Measurements from ENCODE around the gene DUSP5. TPM values are rescaled to one million over a fixed set of nuclear protein-coding genes. Genes with fewer than 3 reads are reported as not detected.
A peak's percentile ranks its signal among the peaks of the same experiment; 100 is the strongest.

The DUSP5 gene
- total RNA-seq, 2 experiments from 2014 or later: 0.06 to 0.97 TPM

GRCh38 chr10:110556296-110556695 lies 58.6 kb downstream of the DUSP5 start:
- TF ChIP-seq EZH2phosphoT487 (IDR thresholded peaks at IDR 0.05; ENCODE audit: borderline replicate concordance, low read depth, low read length) (no peak), CTCF (conservative IDR thresholded peaks at IDR 0.05; ENCODE audit: low read length) (no peak)
- Histone ChIP-seq H3K36me3 (ENCODE audit: insufficient read depth, low read length) (no peaks in the 10 kb centered on the region), H3K4me1 (ENCODE audit: insufficient read depth, low read length, poor library complexity, severe bottlenecking) (peaks cover 4% of the 10 kb centered on the region), H3K4me2 (ENCODE audit: low read length) (no peak overlapping the region), H4K20me1 (ENCODE audit: insufficient read depth, low read length) (no peaks in the 10 kb centered on the region), H3K27ac (ENCODE audit: low read depth, low read length, poor library complexity, severe bottlenecking) (no peak overlapping the region), H3K4me3 (ENCODE audit: low read depth, low read length, poor library complexity, severe bottlenecking) (no peak overlapping the region), H3K9me2 (ENCODE audit: insufficient read depth, low read length) (no peaks in the 10 kb centered on the region), H3K9me3 (ENCODE audit: low read length) (no peaks in the 10 kb centered on the region; the same call in 1 of the 2 replicates), H3K79me2 (ENCODE audit: insufficient read depth, low read depth, low read length) (no peaks in the 10 kb centered on the region), H2AFZ (ENCODE audit: low read length) (no peak overlapping the region)
- POLR2A ChIA-PET: no interaction called here
- DNase-seq (ENCODE audit: low spot score): no peak
- intact Hi-C loops (cut with micrococcal nuclease; ENCODE audit: unreplicated experiment): no loop called here
- CTCF ChIA-PET (ENCODE audit: unreplicated experiment): no interaction called here
- BruUV-seq (replicated peaks): no TSS peak

- POLR2A ChIA-PET: no interaction called here
- Histone ChIP-seq H3K4me3 (ENCODE audit: low read depth, low read length, poor library complexity, severe bottlenecking) (no peak overlapping the region), H3K4me1 (ENCODE audit: insufficient read depth, low read length, poor library complexity, severe bottlenecking) (peaks cover 4% of the 10 kb centered on the region), H4K20me1 (ENCODE audit: insufficient read depth, low read length) (no peaks in the 10 kb centered on the region), H3K9me2 (ENCODE audit: insufficient read depth, low read length) (no peaks in the 10 kb centered on the region), H3K27ac (ENCODE audit: low read depth, low read length, poor library complexity, severe bottlenecking) (no peak overlapping the region), H3K4me2 (ENCODE audit: low read length) (no peak overlapping the region), H2AFZ (ENCODE audit: low read length) (no peak overlapping the region), H3K36me3 (ENCODE audit: insufficient read depth, low read length) (no peaks in the 10 kb centered on the region), H3K9me3 (ENCODE audit: low read length) (no peaks in the 10 kb centered on the region; the same call in 1 of the 2 replicates), H3K79me2 (ENCODE audit: insufficient read depth, low read depth, low read length) (no peaks in the 10 kb centered on the region)
- CTCF ChIA-PET (ENCODE audit: unreplicated experiment): no interaction called here
- peak; percentile 79 for DNase-seq (ENCODE audit: low spot score)
- peak; percentile 83 for TF ChIP-seq CTCF (conservative IDR thresholded peaks at IDR 0.05; ENCODE audit: low read length)
- TF ChIP-seq EZH2phosphoT487 (IDR thresholded peaks at IDR 0.05; ENCODE audit: borderline replicate concordance, low read depth, low read length): no peak
- no TSS peak for BruUV-seq (replicated peaks)
- intact Hi-C loops (cut with micrococcal nuclease; ENCODE audit: unreplicated experiment): no loop called here
Measured at GRCh38 chr10:110556969-110557601, 59.4 kb downstream of the DUSP5 start.

- intact Hi-C loops (cut with micrococcal nuclease; ENCODE audit: unreplicated experiment): no loop called here
- Histone ChIP-seq H3K9me3 (ENCODE audit: low read length) (no peaks in the 10 kb centered on the region; the same call in 1 of the 2 replicates), H4K20me1 (ENCODE audit: insufficient read depth, low read length) (no peaks in the 10 kb centered on the region), H2AFZ (ENCODE audit: low read length) (no peak overlapping the region), H3K27ac (ENCODE audit: low read depth, low read length, poor library complexity, severe bottlenecking) (no peak overlapping the region), H3K4me2 (ENCODE audit: low read length) (no peak overlapping the region), H3K4me3 (ENCODE audit: low read depth, low read length, poor library complexity, severe bottlenecking) (no peak overlapping the region), H3K9me2 (ENCODE audit: insufficient read depth, low read length) (no peaks in the 10 kb centered on the region), H3K36me3 (ENCODE audit: insufficient read depth, low read length) (no peaks in the 10 kb centered on the region), H3K4me1 (ENCODE audit: insufficient read depth, low read length, poor library complexity, severe bottlenecking) (peaks cover 4% of the 10 kb centered on the region), H3K79me2 (ENCODE audit: insufficient read depth, low read depth, low read length) (no peaks in the 10 kb centered on the region)
- POLR2A ChIA-PET: interaction anchor here (0.6 to 1.1 kb wide), 3 partner anchors 9 to 527 kb away, joined by 3 to 8 read pairs (median 5); no protein-coding TSS in a partner anchor
- no TSS peak for BruUV-seq (replicated peaks)
- no peak for TF ChIP-seq CTCF (conservative IDR thresholded peaks at IDR 0.05; ENCODE audit: low read length)
- TF ChIP-seq EZH2phosphoT487 (IDR thresholded peaks at IDR 0.05; ENCODE audit: borderline replicate concordance, low read depth, low read length): no peak
- DNase-seq (ENCODE audit: low spot score): no peak
- CTCF ChIA-PET (ENCODE audit: unreplicated experiment): no interaction called here
Measured at GRCh38 chr10:110558041-110558440, 60.3 kb downstream of the DUSP5 start.

Data from OCI-LY7 (cell line).